ENCODE data around the gene RIBC2.

Gene RIBC2

GRCh38 chr22:45476814-45477213 lies 63.3 kb downstream of the RIBC2 start:
- no peak for DNase-seq

GRCh38 chr22:45477366-45478107 lies 64.0 kb downstream of the RIBC2 start:
- no peak for DNase-seq

GRCh38 chr22:45478108-45478771 lies 64.7 kb downstream of the RIBC2 start:
- DNase-seq: no peak

- no peak for DNase-seq
Measured at GRCh38 chr22:45480717-45481116, 67.2 kb downstream of the RIBC2 start.

- no peak for DNase-seq
Measured at GRCh38 chr22:45481661-45482060, 68.2 kb downstream of the RIBC2 start.

All from NCI-H2029 treated with DMSO at 0.1 percent for 48 hours (cell line).